Amniotic epithelial cell (primary cell): Measurements from ENCODE around the gene SLC6A20.

Experiments
- DNase-seq: peaks from one replicate; pipeline ENCODE4 v3.0.0-alpha.2; 2010; ENCODE audit warnings: low read depth

Gene SLC6A20

DNA sequence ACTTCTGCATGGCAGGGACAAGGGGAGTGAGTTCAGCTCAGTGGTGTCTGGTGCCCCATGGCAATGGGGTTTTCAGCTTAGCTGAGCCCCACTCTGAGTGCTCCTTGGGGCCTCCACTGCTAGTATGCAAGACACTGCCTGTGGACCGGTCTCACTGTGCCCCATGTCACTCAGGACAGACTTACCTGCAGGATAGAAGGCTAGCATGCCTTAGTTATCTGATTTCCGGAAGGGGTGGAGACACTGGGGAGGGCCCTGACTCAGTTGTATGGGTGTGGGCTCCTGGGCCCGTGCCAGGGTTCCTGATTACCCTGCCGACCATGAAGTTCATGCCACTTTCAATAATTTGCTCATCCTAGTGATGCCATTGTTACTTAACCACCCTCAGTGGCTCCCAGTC, 4.3 kb upstream of the SLC6A20 start:
- no peak for DNase-seq

DNA sequence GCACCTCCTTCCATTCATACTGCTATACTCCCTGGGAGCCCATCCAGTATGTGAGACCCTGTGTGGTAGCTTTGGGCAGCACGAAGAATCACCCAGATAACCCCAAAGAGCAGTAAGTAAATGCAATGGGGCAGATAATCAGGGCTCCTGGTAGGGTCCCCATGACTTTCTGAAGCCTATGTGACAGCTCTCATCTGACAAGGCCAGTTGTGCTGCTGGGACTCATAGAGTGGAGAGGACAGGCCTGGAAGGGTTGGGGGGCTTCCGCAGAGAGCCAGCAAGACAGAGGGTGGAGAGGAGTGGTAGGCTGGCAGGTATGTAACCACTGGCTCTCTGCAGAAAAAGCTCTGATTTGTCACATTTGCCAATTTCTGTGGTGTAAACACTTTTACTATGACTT, 3.2 kb upstream of the SLC6A20 start:
- no peak for DNase-seq

DNA sequence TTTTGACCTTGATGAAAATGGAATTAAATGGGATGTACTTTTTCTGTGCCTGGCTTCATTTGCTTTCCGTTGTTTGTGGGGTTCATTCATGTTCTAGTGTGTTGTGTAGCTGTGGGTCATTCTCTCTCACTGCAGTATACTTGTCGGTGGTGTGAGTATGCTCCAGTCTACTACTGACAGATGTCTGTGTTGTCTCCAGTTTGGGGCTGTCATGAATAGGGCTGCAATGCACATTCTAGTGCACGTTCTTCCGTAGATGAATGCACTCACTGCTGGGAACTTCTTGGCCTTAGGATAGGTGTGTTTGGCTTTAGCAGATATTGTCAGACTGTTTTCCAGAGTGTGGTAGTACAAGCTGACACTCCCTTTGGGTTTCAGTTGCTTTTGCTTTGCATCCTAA, 1.7 kb upstream of the SLC6A20 start:
- DNase-seq: no peak

DNA sequence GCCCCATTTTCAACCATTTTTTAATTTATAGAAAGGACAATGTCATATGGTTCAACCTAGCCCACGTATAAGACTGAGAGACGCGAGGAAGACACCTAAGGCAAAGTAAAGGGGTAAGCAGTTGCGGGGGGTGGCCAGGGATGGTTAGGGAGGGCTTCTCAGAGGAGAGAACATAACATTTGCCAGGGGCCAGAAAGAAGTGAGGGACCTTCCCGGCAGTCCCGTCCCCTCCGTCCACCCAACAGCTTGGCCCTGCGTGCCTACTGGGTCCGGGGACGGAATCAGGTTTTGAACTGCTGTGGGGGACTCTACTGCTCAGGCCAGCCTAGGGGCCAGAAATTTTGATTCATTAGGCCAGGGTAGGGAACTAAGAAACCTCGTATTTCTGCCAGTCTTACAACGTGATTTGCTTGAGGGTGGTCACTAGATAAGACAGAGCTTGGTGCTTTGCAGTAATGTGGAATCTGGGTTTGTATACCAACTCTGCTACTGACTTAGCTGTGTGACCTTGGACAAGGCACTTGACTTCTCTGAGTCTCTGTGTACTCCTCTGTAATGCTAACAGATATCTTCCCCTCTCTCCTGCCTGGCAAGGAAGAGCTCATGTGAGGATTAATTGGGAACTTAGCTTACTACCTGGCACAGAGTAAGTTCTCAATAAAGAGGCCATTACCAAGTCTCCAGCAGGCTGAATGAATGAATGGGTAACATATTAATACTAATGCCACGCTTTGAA, 734 bp upstream of the SLC6A20 start:
- no peak for DNase-seq

DNA sequence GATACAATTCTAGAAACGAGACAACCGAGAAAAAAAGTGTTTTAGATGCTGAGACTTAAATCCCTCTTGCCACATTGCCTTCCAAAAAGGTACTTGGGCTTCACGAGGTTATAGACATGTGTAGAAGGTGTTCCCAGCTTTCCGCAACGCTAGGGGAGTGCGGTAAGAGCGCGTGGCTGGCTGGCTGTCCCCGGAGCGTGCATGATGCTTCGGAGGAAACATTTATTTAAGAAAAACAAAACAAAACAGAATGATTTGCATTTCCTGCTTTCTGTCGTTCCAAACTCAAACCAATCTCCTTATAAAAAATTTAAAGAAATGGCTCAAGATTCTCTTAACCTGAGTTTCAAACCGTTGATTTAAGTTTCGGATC, 841 bp downstream of the SLC6A20 start:
- no peak for DNase-seq

DNA sequence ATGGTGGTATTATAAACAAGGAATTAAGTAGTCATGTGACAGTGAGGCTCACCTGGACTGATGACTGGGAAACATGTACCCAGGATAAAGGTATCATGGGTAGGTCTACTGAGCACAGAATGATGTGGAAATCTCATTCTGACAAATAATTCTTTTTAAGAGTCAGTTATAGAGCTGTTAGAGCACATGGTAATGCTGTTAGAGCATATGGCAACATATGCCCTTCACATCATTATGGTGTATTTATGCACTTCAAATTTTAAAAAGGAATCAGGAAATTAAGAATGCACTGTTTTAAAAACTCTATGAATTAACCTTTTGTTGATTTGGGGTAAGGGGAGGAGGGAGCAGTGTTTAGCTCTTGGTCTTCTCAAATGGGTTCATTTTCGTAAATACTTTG, 1.7 kb downstream of the SLC6A20 start:
- DNase-seq: no peak

DNA sequence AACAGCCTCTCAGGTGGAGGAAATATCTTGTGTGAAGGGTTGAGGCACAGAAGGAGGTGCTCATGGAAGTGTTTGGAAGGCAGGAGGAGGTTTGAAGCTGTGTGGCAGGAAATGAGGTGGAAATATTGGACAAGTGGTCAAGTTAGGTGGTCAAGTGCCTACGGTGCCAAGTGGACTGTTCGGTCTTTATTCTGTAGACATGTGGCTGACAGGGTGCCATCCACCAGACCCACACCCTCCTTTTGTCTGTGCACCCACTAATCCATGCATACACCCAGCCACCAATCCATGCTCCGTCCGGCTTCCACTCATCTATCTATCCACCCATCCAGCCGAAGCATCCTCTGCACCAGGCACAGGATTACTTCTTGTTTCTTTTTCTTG, 2.2 kb downstream of the SLC6A20 start:
- no peak for DNase-seq

DNA sequence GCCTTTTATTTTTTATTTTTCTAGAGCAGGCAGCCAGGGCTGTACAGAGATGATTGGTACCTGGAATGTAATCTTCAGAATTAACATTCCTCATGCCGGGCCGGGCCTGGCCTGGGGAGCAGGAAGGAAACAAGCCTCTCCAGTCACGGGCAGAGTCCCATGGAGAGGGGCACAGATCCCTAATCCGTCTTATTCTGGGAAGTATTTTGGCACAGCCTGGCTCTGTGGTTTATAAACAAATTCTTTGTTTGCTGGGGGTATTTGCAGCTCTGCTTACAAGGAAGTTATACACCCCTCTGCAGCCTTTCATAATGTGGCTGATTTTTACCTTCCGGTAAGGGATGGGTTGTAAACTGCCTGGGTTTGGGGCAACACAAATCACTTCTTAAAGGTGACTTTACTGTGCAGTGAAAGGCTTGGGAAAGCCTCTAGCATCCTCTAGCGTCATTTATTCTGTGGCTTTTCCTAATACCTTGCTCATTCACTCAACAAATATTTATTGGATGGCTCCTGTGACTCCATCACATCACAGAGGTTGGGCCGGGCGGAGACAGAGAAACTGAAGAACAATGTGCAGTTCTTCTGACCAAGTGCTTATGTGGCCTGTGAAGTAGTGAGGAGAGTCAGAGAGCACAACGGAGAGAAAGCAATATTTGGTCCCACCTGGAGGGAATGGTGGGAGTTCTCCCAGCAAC, 2.7 kb downstream of the SLC6A20 start:
- DNase-seq: no peak

DNA sequence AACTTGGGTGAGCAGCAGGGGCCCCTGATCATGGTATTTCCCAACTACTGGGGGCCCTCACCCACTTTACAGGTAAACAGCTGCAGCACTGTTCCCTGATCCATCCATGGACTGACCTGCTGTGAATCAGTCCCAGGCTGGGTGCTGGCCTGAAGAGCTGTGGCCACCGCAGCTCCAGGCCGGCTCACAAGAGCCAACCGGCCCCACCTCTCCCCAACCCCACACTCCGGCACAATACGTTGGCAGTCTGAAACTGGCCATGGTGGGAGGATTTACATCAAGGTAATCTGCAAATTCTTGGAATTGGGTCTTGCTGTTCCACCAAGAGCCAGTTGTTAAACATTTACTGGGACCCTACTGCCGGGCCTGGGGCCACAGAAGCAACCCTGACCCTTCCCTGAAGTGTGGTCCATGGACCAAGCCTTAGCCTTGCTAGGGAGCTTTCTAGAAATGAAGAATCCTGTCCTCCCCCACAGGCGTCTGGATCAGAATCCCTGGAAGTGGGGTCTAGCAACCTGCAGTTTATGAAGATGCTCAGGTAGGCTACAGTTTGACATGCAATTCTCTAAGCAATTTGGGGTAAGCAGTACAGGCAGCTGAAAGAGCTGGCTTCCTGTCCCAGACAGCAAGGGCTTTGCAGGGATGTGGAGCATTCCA, 3.7 kb downstream of the SLC6A20 start:
- DNase-seq: no peak

DNA sequence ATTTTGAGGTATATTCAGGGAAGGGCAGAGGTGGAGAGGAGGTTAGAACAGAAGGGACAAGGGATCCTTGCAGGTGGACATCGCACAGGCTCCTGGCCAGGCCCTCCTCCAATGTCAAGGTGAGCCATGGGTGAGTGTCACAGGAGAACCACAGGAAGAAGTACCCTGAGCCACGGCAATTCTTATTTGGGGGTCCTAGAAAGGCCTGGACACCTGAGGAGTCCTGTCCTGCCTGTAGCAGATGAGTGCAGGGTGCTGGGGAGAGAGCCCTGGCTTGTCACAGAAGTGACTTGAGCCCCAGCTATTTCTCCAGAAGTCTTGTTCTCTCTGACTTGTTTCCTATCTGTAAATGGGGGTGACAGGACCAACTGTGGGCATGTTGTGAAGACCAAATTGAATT, 4.3 kb downstream of the SLC6A20 start:
- DNase-seq: no peak

DNA sequence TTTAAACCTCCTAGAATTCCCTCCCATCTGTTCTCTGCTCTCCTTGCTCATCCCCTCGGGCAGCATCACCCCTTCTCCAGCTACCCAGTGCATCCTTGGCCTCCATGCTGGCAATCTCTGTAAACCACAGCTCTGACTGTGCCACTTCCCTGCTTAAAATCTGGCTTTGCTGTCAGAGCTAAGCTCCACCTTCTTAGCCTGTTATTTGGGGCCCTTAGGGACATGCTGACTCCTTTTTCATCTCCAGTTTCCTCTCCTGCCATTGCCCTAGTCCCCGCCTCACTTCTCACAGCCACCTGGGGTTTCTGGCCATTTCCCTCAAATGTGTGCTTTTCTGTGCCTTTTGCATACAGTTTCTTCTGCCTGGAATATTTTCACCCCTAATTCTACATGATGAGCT, 5.7 kb downstream of the SLC6A20 start:
- no peak for DNase-seq

DNA sequence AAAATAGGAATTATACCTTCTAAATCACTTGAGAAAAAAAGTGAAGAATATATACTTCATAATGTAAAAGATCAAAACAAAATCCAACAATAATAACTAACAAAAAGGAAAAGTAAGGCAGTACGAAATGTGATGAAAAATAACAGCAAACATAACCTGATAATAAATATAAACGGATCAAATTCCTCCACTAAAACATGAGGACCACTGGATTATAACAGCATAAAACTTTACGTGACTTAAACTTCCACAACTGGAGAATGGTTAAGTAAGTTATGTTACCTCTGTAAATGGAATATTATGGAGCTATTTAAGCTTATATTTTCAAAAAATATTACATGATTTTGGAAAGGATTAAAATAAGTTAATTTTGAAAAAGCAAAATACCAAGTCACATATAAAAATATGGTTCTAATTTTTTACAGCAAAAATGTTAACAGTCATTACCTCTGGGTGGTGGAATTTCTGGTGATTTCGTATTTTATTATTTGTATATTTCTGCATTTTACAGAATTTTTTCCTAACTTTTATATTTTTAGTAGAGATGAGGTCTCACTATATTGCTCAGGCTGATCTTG, 7.0 kb downstream of the SLC6A20 start:
- no peak for DNase-seq

DNA sequence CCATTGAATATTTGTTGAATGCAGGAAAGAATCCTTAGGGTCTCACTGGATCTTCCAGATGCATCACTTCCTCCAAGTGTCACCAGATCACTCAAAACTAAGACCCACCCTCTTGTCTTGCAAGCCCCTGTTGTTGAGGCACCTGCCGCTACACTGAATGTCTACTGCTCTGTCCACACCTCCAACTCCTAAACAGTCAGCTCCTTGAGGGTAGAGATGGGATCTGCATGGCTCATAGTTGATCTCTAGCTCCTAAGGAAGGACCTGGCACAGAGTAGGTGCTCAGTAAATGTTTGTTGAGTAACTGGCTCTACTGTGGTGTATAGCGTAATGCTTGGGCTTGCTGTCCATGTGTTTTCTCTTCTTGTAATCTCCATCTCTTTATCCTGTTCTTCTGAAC, 8.8 kb downstream of the SLC6A20 start:
- no peak for DNase-seq

DNA sequence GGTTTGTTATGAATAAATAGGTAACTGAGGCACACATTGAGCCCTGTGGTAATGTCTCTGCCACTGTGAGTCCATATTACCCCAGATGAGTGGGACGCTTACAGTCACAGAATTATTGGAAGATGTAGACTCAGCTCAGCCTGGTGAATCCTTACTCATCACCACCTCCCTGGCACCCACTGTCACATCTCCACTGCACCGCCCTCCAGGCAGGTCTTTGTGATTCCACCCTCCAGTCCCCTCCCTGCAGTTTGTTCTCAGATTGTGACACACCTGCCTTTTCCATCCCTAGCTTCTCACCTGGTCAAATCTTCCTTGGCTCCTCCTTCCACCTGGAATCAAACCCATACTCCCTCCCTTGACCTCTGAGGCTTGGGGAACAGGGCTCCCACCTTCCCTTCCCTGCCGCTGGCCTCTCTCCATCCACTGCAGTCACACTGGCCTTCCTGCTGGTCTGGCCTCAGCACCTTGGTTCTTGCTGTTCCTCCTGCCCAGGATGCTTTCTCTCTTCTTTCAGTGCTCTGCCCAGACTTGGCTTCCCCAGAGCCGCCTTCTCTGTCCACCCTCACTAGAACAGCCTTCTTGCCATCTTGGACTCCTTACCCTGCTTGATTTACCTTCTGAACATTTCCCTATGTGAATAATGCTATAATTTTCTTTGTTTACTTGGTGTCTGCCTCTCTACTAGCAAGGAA, 9.4 kb downstream of the SLC6A20 start:
- DNase-seq: no peak

DNA sequence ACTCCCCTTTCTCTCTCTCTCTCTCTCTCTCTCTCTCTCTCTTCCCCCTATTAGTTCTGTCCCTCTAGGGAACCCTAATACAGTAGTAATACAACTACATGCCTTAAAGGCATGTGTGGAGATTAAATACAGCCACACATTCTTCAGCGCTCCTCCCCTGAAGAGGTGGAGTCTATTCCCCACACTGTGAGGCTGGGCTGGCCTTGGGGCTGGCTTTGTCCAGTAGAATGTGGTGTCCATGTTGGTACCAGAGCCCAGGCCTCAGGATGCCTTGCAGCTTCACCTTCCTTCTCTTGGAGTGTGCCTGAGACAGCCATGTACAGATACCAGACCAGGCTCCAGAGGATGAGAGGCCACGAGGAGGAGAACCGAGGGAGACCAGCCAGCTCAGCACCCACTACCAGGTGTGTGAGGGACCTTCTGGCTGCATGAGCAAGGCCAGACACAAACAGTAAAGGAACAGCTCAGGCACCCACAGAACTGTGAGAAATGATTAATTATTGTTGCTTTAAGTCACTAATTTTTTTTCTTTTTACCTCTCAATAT, 10.7 kb downstream of the SLC6A20 start:
- DNase-seq: no peak

DNA sequence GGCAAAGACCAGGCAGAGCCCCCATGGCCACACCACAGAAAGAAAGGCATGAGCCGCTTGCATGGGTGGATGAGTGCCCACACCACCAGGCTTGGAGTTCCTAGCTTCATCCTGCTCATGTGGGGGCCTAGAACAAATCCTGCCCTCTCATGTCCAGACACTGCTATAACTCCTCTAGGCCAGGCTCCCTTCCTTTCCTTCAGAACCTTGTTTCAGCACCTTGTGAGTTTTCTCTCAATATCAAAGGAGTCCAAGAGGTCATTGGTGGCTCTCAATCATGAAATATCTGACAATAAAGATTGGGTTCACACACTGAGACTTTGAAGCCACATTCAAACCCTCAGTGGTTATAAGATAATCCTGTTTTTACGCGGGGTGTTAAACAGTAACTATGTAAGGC, 12.7 kb downstream of the SLC6A20 start:
- no peak for DNase-seq

DNA sequence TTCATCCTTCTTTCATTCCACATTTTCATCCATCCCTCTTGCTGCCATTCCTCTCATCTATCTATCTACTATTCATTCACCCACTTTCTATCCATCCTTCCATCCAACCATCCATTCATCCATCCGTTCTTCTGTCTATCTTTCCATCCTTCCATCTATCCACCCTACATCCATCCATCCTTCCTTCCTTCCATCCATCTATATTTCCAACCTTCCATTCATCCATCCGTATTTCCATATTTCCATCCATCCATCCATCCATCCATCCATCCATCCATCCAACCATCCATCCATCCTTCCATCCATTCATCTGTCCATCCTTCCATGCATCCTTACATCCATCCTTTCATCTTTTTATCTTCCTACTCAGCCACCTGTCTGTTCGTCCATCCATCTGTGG, 14.0 kb downstream of the SLC6A20 start:
- no peak for DNase-seq

DNA sequence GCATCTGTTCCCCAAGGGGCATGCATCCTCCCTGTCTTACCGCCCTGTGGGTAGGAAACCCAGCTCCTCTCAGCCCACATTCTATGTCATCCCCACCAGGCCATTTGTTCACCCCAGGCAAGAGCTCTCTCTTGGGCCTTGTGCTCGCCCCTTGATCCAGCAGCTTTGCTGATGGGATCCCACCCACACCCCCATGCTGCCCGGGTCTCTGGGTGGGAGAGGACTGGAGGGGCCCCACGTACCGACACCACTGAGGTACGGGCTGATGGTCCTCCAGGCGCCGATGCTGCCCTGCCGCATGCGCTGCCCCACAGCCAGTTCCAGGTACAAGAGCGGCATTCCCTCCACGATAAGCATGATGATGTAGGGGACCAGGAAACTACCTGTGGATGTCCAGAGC, 14.5 kb downstream of the SLC6A20 start:
- no peak for DNase-seq

DNA sequence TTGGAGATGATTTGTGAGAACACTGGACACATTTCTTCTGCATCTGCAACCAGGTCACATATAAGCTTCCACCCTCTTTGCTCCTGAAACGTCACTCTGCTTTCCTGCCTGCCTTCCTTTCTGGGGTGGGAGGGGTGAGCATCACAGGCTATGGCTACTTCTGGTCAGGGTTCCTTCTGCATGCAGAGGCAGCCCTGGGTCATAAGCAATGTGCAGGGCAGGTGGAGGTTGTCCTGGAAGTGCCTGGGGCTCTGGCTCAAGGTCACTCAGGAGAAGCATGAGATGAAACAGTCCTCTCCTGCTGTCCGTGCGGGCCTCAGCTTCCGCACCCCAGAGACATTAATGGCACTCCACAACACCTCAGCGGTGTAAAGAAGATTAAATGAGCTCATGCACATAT, 15.1 kb downstream of the SLC6A20 start:
- no peak for DNase-seq

DNA sequence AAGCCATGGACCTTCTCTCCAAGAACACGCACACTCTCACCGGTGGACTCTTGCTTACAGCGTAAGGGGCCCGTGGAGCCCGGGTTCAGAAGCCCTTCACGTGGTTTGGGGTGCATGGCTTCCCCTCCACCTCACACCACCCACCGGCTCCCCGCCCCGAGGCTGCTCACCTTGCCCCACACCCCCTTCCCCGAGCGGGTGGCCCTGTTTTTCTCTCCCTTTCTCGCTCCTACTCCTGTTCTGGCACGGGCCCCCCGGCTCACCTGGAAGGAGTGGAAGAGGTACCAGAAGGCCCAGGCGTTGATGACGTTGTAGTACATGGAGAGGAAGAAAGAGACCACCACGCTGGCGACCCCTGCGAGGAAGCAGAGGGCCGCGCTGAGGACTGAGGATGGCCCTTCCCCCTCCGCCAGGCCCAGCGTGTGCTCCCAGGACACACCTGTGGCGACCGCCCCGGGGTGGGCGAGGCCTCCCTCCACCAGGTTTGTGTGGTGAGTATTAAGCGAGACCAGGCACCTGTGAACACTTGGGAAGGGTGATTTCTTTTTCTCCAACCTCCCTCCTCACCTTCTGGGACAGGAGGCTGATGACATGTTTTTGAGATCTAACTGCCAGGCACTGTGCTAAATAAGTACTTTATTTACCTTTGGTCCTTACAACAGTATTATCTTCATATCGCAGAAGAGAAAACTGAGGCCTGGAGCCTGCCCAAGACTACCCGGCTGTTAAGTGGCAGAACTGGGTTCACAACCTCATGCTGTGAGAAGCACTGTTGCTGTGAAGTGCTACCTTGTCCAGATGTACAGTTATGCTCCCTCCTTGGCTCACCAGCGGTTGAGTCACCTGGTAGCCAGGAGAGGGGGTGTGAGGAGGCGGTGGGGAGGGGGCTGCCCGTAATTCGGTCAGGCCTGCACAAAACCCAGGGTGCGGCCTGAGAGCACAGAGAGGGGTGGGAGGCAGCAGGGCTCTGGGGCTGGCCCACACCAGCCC, 16.3 kb downstream of the SLC6A20 start:
- DNase-seq: no peak

DNA sequence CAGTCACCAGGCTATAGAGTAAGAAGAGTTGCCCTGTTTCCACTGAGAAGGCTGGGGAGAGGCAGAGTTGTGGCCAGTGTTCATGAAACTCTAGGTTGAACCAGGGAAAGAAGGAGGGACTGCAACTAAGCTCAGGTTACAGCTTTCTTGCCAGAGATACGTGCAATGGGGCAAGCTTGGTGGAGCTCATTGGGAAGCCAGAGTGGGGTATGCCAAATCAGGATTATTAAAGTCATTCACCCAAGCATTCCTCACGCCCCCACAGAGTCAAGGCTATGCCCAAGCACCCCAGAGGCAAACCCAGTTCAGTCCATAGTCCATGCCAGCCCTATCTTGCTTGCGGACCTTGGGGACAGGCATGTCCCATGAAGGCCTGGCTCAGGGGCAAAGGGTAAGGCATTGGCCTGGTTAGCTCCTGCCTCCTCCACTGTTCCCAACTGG, 17.6 kb downstream of the SLC6A20 start:
- DNase-seq: no peak
